Activated CD8-positive, alpha-beta memory T cell treated with anti-CD3 and anti-CD28 coated beads, Interleukin-2, amount 50 U/mL, for 1 hour (primary cell): ENCODE results near the gene ITGA5.
A peak's percentile ranks its signal among the peaks of the same experiment; 100 is the strongest.

Source experiments
- DNase-seq: peaks from one replicate; pipeline ENCODE4 v3.0.0-alpha.2; 2020; ENCODE audit errors: extremely low read depth

Gene ITGA5

GRCh38 chr12:54389134-54389508, 29.9 kb downstream of the ITGA5 start:
- no peak for DNase-seq

- DNase-seq: no peak
These were observed 30.6 kb downstream of the ITGA5 start for GRCh38 chr12:54388237-54389133.

DNA sequence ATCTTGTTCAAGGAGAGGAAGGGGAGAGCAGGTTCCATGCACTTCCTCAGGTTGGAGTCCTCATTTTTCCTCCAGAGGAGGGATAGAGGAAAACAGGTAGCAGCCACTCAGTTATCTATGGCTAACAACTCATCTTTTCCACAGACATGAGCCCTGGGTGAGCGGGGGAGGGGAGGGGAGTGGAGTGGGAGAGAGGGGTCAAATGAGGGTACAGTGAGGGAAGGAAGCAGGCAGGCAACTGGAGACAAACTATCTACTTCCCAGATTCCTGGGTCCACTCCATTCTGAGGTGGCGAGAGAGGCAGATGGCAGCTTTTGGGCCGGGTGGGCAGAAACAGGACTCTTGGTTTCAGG, 32.0 kb downstream of the ITGA5 start:
- DNase-seq: no peak

DNA sequence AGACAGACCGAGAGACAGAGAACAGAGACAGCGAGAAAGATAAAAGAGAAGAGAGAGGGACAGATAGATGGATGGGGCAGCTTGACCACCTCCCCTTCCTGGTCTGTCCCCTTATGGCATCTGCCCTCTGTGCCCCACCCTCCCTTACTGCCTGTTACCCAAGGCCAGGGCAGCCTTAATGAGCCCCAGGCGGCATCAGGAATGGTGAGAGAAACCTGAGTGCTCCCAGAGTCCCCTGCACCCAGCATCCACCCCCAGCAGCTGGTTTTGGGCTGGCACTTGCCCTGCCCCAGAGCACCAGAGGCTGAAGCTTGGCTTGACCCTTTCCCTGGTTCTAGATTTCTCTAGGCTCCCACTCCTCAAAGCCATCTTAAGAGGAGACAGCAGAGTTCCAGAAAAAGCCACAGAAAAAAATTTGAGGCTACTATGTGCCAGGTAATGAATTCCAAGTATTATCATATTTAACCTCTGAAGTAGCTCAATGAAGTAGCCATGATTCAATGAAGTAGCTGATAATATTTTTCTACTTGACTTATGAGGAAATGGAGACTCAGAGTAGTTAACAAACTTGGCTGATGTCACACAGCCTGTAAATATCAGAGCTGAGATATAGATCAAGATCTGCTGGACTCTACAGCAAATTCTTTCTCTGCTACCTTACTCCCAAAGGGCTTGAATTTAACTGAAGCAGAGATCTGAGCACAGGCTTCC, 32.5 kb downstream of the ITGA5 start:
- DNase-seq: no peak

DNA sequence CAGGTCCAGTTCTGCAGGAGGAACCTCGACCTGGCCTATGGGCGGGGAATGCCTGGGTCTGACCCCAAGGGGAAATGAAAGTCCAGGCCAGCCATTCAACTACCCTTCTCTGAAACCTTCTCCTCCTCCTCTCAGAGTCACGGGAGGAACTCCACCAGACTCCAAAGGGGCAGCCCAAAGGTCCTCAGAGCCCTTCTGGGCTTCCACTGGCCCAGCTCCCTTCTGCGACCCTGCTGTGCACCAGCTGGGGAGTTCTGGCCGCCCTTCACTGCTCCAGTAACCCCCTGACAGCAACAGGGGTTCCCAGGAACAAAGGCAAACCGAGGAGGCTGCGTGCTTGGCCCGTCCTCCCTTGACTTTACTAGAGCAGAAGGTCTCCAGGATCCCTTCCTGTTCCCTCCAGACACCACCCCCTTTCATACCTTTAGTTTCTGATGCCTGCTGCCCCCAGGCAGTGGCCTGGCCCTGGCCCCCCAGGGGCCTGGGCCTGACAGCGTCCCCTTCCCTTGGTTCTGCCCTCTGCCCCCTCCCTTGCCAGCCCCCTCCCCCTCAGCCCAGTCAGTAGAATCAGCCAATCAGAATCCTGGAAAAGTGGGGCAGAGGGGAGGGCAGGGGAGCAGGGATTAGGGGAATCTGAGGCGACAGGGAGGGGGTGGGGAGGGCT, 33.7 kb downstream of the ITGA5 start:
- no peak for DNase-seq

GRCh38 chr12:54384591-54385041, 34.5 kb downstream of the ITGA5 start, which contains the start of gene ZNF385A:
TSS of gene ZNF385A (minus strand) at chr12:54384733. CDS start at chr12:54384514, 219 bp downstream.
- no peak for DNase-seq

DNA sequence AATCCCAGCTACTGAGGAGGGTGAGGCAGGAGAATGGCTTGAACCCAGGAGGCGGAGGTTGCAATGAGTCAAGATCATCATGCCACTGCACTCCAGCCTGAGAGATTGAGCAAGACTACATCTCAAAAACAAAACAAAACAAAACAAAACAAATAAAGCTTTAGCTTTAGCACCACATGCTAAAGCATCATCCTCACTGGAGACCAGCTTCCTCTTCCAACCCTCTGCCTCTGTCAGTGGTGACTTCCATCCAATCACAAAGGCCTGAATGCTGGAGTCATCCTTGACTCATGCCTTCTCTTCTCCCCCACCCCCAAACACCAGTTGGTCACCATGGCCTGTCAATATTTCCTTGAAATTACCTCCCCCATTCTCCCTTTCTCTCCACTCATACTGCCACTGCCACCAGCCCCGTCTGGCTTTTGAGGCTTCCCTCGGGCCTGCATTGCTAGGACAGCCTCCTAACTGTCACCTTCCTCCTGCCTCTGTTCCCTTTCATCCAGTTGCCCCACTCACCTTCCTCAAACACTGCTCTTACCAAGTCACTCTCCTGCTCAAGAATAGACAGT, 35.9 kb downstream of the ITGA5 start:
- DNase-seq: no peak

DNA sequence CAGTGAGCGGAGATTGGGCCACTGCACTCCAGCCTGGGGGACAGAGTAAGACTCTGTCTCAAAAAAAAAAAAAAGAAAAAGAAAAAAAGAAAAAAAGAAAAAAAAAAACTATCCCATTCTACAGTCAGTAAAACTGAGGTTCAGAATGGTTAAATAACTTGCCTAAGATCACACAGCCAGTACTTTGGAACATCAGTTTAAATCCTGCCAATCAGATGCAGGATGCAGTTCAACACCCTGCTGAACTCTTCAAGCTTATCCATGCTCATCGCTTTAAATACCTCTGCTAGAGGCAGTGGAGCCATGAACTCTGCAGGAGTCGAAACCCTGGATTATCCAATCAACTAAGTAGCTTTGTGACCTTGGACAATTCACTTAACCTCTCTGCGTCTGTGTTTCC, 37.9 kb downstream of the ITGA5 start:
- DNase-seq: no peak

DNA sequence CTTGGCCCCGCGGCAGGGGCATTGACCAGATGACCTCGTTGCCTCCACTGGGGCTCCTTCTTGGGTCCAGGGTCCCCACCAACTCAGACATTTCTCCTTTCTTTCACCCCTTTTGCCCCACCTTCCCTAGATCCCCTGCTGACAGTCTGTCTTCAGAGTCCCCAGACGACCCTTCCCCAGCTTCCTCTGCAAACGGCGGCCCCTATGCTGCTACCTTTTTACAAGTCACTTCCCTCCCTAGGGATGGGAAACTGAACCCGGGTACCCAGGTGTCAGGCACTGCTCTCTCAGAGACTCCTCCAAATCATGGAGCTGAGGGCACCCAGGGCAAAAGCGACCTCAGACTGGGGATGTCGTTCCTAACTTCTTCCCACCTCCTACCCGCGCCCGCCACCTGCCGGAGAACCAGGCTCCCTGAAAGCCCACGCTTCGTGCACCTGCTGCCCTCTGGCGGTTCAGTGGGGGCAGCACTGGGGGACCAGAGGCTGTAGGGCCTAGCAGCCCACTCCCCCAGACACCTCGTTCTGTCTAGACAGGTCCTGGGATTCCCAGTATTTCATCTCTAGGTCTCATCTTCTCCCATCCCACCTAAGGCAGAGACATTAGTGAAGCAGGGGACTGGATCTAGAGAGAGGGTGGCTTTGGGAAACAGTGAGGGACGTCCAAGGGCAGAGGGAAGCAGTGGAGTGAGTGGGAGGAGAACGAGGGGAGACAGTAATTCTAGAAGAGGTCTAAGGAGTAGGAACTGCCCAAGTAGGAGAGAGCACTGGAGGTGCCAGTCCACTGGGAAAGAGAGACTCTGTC, 39.5 kb downstream of the ITGA5 start:
- peak; percentile 73 for DNase-seq

DNA sequence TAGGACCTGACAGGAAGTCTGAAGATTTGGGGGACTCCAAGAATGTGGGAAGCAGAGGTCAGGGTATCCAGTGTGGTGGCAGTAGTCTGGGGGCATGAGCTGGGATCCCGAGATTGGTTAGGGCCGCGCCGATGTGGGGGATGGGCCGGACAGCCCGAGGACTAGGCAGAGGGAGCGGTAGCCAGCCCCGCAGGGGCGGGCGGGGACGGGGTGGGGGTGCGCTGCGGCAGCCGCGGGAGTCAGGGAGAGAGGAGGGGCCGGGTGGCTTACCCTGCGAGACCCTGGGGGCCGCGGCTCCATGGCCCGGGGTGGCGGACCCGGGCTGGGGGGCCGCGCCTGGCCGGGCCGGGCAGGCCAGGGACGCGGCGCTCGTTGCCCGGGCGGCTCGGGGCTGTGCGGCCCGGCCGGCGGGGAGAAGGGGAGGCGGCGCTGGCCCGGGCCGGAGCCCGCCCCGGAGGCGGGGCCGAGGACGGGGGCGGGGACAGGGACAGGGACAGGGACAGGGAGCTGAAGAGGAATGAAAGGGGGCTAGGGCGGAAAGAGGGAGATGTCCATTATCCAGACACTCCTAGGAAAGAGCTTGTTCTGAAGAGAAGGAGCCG, 40.2 kb downstream of the ITGA5 start:
- DNase-seq: no peak

DNA sequence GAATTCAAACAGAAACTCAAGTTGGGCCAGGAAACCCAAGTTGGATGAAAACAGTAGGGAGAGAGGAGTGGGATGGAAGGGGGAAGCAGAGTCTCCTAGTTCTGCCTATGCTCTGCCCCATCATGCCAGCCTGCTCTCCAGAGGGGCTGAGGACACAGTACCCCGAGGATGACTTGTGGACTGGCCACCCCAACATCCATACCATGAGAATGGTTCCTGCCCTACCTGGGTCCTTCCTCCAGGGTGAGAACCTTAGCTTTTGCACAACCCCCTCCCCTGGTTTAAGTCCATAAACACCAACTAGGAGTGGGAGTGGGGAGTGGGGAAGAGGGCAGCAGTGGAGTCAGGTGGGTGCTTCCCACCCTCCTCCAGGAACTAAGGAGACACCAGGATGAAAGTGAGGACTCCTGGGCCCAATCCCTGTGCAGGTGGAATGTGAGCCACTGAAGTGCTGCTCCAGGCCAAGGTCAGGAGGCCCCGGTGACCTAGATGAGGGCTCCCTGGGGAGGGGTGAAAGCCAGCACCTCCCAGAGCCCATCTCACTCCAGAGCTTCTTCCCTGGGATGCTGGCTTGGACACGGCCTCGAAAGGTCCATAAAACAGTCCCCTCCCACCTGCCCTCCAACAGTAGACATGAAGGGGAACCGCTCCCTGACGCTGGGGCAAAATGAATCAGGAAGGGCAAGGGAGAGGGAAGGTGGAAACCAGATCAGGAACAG, 41.1 kb downstream of the ITGA5 start:
- DNase-seq: no peak

GRCh38 chr12:54377007-54377406, 42.1 kb downstream of the ITGA5 start:
- DNase-seq: no peak

GRCh38 chr12:54376596-54376995, 42.5 kb downstream of the ITGA5 start:
- DNase-seq: no peak

- DNase-seq: no peak
These were observed 43.8 kb downstream of the ITGA5 start for GRCh38 chr12:54375259-54375579.

- DNase-seq: no peak
These were observed 44.4 kb downstream of the ITGA5 start for GRCh38 chr12:54374562-54375258.

DNA sequence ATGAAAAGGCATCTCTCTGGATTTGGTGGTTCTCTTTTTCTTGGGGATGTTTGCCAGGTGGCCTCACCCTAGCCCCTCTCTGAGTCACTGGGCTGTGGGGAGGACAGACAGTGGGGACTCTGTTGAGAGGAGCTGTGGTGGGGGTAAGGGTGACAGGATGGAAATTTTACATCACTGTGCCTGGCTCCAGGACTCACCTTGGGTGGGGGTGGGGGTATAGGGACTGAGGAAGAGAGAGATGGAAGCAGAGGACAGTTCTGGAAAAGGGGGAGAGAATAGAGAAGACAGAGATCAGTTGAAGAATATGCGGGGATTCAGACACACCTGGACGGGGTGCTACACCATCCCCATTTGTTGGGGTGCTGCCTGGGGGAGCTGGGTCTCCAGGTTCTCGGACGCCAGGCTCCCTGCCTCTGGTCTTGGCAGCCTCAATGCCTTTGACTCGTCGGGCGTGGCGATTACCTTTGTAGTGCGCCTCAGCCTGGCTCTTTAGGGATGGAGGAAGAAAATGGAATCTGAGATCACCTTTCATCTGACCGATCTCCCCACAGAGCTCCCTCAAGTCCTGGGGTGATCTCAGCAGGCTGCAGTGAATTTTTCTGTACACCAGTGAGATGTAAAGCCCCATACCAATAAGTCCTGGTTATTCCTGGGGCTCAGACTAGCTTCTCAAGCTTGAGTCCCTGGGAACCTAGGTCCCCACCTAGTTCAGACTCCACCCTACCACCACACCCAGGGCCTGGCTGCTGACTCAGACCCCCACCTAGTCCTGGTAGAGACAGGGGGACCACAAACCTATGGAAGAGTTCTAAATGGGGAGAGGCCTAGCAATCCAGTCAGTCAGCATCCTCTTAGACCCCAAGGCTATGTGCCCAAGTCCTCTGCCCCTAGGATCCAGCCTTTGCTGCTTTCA, 45.2 kb downstream of the ITGA5 start:
- no peak for DNase-seq

GRCh38 chr12:54372113-54372806, 46.8 kb downstream of the ITGA5 start:
- DNase-seq: no peak
